HG03159 (cell line): Measurements from ENCODE around the gene CDK17.
"Not testable (repeated sequence)": the region's sequence is repeated elsewhere in the genome, so short reads cannot be mapped to it uniquely, and the experiment has no call there.

ENCODE experiments used
- ATAC-seq: cut with Tn5 transposase; IDR thresholded peaks from one replicate; pipeline ENCODE4 v1.9.1; 2021; ENCODE audit warnings: mild to moderate bottlenecking, moderate library complexity; ENCODE audit not compliant: unreplicated experiment

CDK17 gene

GRCh38 chr12:96399919-96400630 lies at the start of gene CDK17:
Gene CDK17, minus strand, starts transcription at chr12:96400439. Its CDS starts 65,603 bp downstream, at chr12:96334836.
- peak; percentile 47 for ATAC-seq

GRCh38 chr12:96448300-96448699 lies 48.1 kb upstream of the CDK17 start:
- no peak for ATAC-seq

- ATAC-seq = no peak
Observed at GRCh38 chr12:96447256-96447655, 47.0 kb upstream of the CDK17 start.

GRCh38 chr12:96445691-96446583 lies 45.7 kb upstream of the CDK17 start:
- ATAC-seq = peak; percentile 98

GRCh38 chr12:96444399-96444798 lies 44.2 kb upstream of the CDK17 start:
- no peak for ATAC-seq

- ATAC-seq = no peak
Observed at GRCh38 chr12:96442906-96443305, 42.7 kb upstream of the CDK17 start.

- no peak for ATAC-seq
Observed at GRCh38 chr12:96441816-96442215, 41.6 kb upstream of the CDK17 start.

- ATAC-seq = no peak
Observed at GRCh38 chr12:96438330-96438729, 38.1 kb upstream of the CDK17 start.

GRCh38 chr12:96437171-96437445 lies 36.9 kb upstream of the CDK17 start:
- no peak for ATAC-seq

GRCh38 chr12:96436366-96437170 lies 36.3 kb upstream of the CDK17 start:
- no peak for ATAC-seq

- no peak for ATAC-seq
Observed at GRCh38 chr12:96434107-96434506, 33.9 kb upstream of the CDK17 start.

- not testable (repeated sequence) for ATAC-seq
Observed at GRCh38 chr12:96432496-96433321, 32.5 kb upstream of the CDK17 start.

GRCh38 chr12:96431067-96431466 lies 30.8 kb upstream of the CDK17 start:
- ATAC-seq = no peak

- ATAC-seq = no peak
Observed at GRCh38 chr12:96427269-96427729, 27.1 kb upstream of the CDK17 start.

- no peak for ATAC-seq
Observed at GRCh38 chr12:96425951-96426350, 25.7 kb upstream of the CDK17 start.

- ATAC-seq = no peak
Observed at GRCh38 chr12:96425321-96425720, 25.1 kb upstream of the CDK17 start.

- ATAC-seq = no peak
Observed at GRCh38 chr12:96424601-96425000, 24.4 kb upstream of the CDK17 start.

- ATAC-seq = no peak
Observed at GRCh38 chr12:96422192-96422591, 22.0 kb upstream of the CDK17 start.

GRCh38 chr12:96421014-96421413 lies 20.8 kb upstream of the CDK17 start:
- no peak for ATAC-seq

- peak; percentile 16 for ATAC-seq
Observed at GRCh38 chr12:96420277-96420835, 20.1 kb upstream of the CDK17 start.
